Activated naive CD8-positive, alpha-beta T cell (primary cell): ENCODE measurements around the gene EPHB2.
"Not testable (repeated sequence)": the region's sequence is repeated elsewhere in the genome, so short reads cannot be mapped to it uniquely, and the experiment has no call there.

Experiments used
- H3K27ac Mint-ChIP-seq: one replicate; pipeline ENCODE4 v1.8.0; 2021; ENCODE audit warnings: mixed read lengths
- H3K27me3 Mint-ChIP-seq: one replicate; pipeline ENCODE4 v1.8.0; 2021; ENCODE audit warnings: mixed read lengths
- H3K36me3 Mint-ChIP-seq: one replicate; pipeline ENCODE4 v1.8.0; 2021; ENCODE audit warnings: mixed read lengths
- H3K4me1 Mint-ChIP-seq: one replicate; pipeline ENCODE4 v1.8.0; 2021; ENCODE audit warnings: low read depth, mixed read lengths
- H3K4me3 Mint-ChIP-seq: one replicate; pipeline ENCODE4 v1.8.0; 2021; ENCODE audit warnings: mild to moderate bottlenecking, mixed read lengths
- H3K9me3 Mint-ChIP-seq: one replicate; pipeline ENCODE4 v1.8.0; 2021; ENCODE audit warnings: low read depth, mixed read lengths

EPHB2 gene

GRCh38 chr1:22710701-22711049 is at the start of gene EPHB2:
Gene EPHB2, plus strand, starts transcription at chr1:22710839. Its CDS starts 144 bp downstream, at chr1:22710983.
- Mint-ChIP-seq H3K4me1 (peaks cover 9% of the 10 kb centered on the region), H3K27me3 (peaks cover 28% of the 10 kb centered on the region), H3K27ac (no peak within 1 kb of the TSS), H3K36me3 (no peaks in the 10 kb centered on the region), H3K4me3 (peak within 1 kb of the TSS; percentile 85), H3K9me3 (no peaks in the 10 kb centered on the region)

GRCh38 chr1:22661880-22662279 is 48.8 kb upstream of the EPHB2 start:
- Mint-ChIP-seq H3K4me1 (no peaks in the 10 kb centered on the region), H3K9me3 (no peaks in the 10 kb centered on the region), H3K36me3 (no peaks in the 10 kb centered on the region), H3K27me3 (peaks cover 8% of the 10 kb centered on the region), H3K4me3 (no peak overlapping the region), H3K27ac (no peak overlapping the region)

GRCh38 chr1:22662318-22662717 is 48.3 kb upstream of the EPHB2 start:
- H3K4me1 Mint-ChIP-seq: no peaks in the 10 kb centered on the region
- H3K4me3 Mint-ChIP-seq: no peak overlapping the region
- no peak overlapping the region for H3K27ac Mint-ChIP-seq
- H3K27me3 Mint-ChIP-seq: peaks cover 6% of the 10 kb centered on the region
- no peaks in the 10 kb centered on the region for H3K9me3 Mint-ChIP-seq
- H3K36me3 Mint-ChIP-seq: no peaks in the 10 kb centered on the region

- H3K27me3 Mint-ChIP-seq: peaks cover 5% of the 10 kb centered on the region
- no peaks in the 10 kb centered on the region for H3K9me3 Mint-ChIP-seq
- H3K4me3 Mint-ChIP-seq: no peak overlapping the region
- no peaks in the 10 kb centered on the region for H3K36me3 Mint-ChIP-seq
- H3K27ac Mint-ChIP-seq: no peak overlapping the region
- no peaks in the 10 kb centered on the region for H3K4me1 Mint-ChIP-seq
Measured at GRCh38 chr1:22662986-22663408, 47.6 kb upstream of the EPHB2 start.

GRCh38 chr1:22665752-22666151 is 44.9 kb upstream of the EPHB2 start:
- Mint-ChIP-seq H3K36me3 (no peaks in the 10 kb centered on the region), H3K27me3 (peaks cover 3% of the 10 kb centered on the region), H3K27ac (no peak overlapping the region), H3K4me3 (no peak overlapping the region), H3K4me1 (no peaks in the 10 kb centered on the region), H3K9me3 (no peaks in the 10 kb centered on the region)

GRCh38 chr1:22666412-22666811 is 44.2 kb upstream of the EPHB2 start:
- Mint-ChIP-seq H3K27me3 (peaks cover 5% of the 10 kb centered on the region), H3K9me3 (no peaks in the 10 kb centered on the region), H3K36me3 (no peaks in the 10 kb centered on the region), H3K4me3 (no peak overlapping the region), H3K27ac (no peak overlapping the region), H3K4me1 (no peaks in the 10 kb centered on the region)

GRCh38 chr1:22668840-22669239 is 41.8 kb upstream of the EPHB2 start:
- H3K9me3 Mint-ChIP-seq, H3K27ac Mint-ChIP-seq, H3K36me3 Mint-ChIP-seq, H3K4me1 Mint-ChIP-seq, H3K4me3 Mint-ChIP-seq: not testable (repeated sequence)
- peaks cover 16% of the 10 kb centered on the region for H3K27me3 Mint-ChIP-seq

- H3K4me3 Mint-ChIP-seq: no peak overlapping the region
- no peaks in the 10 kb centered on the region for H3K4me1 Mint-ChIP-seq
- no peak overlapping the region for H3K27ac Mint-ChIP-seq
- H3K27me3 Mint-ChIP-seq: peaks cover 22% of the 10 kb centered on the region
- H3K36me3 Mint-ChIP-seq: no peaks in the 10 kb centered on the region
- H3K9me3 Mint-ChIP-seq: no peaks in the 10 kb centered on the region
Measured at GRCh38 chr1:22670352-22670975, 40.2 kb upstream of the EPHB2 start.

GRCh38 chr1:22671999-22672398 is 38.6 kb upstream of the EPHB2 start:
- no peaks in the 10 kb centered on the region for H3K36me3 Mint-ChIP-seq
- H3K27me3 Mint-ChIP-seq: peaks cover 22% of the 10 kb centered on the region
- H3K4me1 Mint-ChIP-seq: no peaks in the 10 kb centered on the region
- H3K27ac Mint-ChIP-seq: no peak overlapping the region
- H3K4me3 Mint-ChIP-seq: no peak overlapping the region
- H3K9me3 Mint-ChIP-seq: no peaks in the 10 kb centered on the region

GRCh38 chr1:22673486-22674409 is 36.9 kb upstream of the EPHB2 start:
- Mint-ChIP-seq H3K9me3 (no peaks in the 10 kb centered on the region), H3K4me3 (no peak overlapping the region), H3K4me1 (no peaks in the 10 kb centered on the region), H3K36me3 (no peaks in the 10 kb centered on the region), H3K27ac (no peak overlapping the region), H3K27me3 (peaks cover 22% of the 10 kb centered on the region)

- H3K4me1 Mint-ChIP-seq: no peaks in the 10 kb centered on the region
- H3K27ac Mint-ChIP-seq: no peak overlapping the region
- H3K36me3 Mint-ChIP-seq: no peaks in the 10 kb centered on the region
- no peak overlapping the region for H3K4me3 Mint-ChIP-seq
- H3K27me3 Mint-ChIP-seq: peaks cover 22% of the 10 kb centered on the region
- no peaks in the 10 kb centered on the region for H3K9me3 Mint-ChIP-seq
Measured at GRCh38 chr1:22674410-22674749, 36.3 kb upstream of the EPHB2 start.

- not testable (repeated sequence) for H3K27ac Mint-ChIP-seq, H3K4me3 Mint-ChIP-seq, H3K4me1 Mint-ChIP-seq, H3K36me3 Mint-ChIP-seq, H3K9me3 Mint-ChIP-seq
- H3K27me3 Mint-ChIP-seq: peaks cover 17% of the 10 kb centered on the region
Measured at GRCh38 chr1:22676151-22676550, 34.5 kb upstream of the EPHB2 start.

GRCh38 chr1:22676916-22677583 is 33.6 kb upstream of the EPHB2 start:
- Mint-ChIP-seq H3K9me3 (no peaks in the 10 kb centered on the region), H3K4me1 (no peaks in the 10 kb centered on the region), H3K27me3 (peaks cover 15% of the 10 kb centered on the region), H3K36me3 (no peaks in the 10 kb centered on the region), H3K27ac (no peak overlapping the region), H3K4me3 (no peak overlapping the region)

GRCh38 chr1:22677931-22678896 is 32.4 kb upstream of the EPHB2 start:
- no peak overlapping the region for H3K27ac Mint-ChIP-seq
- H3K36me3 Mint-ChIP-seq: no peaks in the 10 kb centered on the region
- H3K4me1 Mint-ChIP-seq: no peaks in the 10 kb centered on the region
- no peaks in the 10 kb centered on the region for H3K9me3 Mint-ChIP-seq
- no peak overlapping the region for H3K4me3 Mint-ChIP-seq
- H3K27me3 Mint-ChIP-seq: peaks cover 6% of the 10 kb centered on the region
